CD4-positive, alpha-beta memory T cell (primary cell): Measurements from ENCODE around the gene SDR9C7. TPM values are rescaled to one million over a fixed set of nuclear protein-coding genes. Genes with fewer than 3 reads are reported as not detected.
"Not testable (repeated sequence)": the region's sequence is repeated elsewhere in the genome, so short reads cannot be mapped to it uniquely, and the experiment has no call there.

ENCODE experiments used
- CTCF ChIA-PET: fragments of 350-600 bp; sonication (Branson Sonifier 250); formaldehyde crosslinking; loops from one replicate; lab custom pipeline; 2021; ENCODE audit warnings: inconsistent platforms; ENCODE audit not compliant: partially characterized antibody; lab: Charles Lee
- POLR2A ChIA-PET: fragments of 350-600 bp; sonication (Branson Sonifier 250); formaldehyde crosslinking; loops from one replicate; lab custom pipeline; 2021; ENCODE audit not compliant: partially characterized antibody; lab: Charles Lee
- DNase-seq, 5 donors: peaks; one replicate each; pipeline versions ENCODE4 v3.0.0 to v3.0.0-alpha.2; 2020 to 2022; ENCODE audit warnings: mixed read lengths in 1 of 5
- H3K27ac ChIP-seq: one replicate; pipeline ENCODE4 v1.7.0; 2013; ENCODE audit warnings: low read depth, low read length
- H3K27me3 ChIP-seq: 2 replicates; pipeline ENCODE4 v1.7.0; 2013; ENCODE audit warnings: mild to moderate bottlenecking, low read length, moderate library complexity; ENCODE audit not compliant: insufficient read depth
- H3K36me3 ChIP-seq: 2 replicates; pipeline ENCODE4 v1.7.0; 2013; ENCODE audit warnings: mild to moderate bottlenecking, low read length, moderate library complexity; ENCODE audit not compliant: insufficient read depth
- H3K4me1 ChIP-seq: 2 replicates; pipeline ENCODE4 v1.7.0; 2013; ENCODE audit warnings: mild to moderate bottlenecking, low read length, moderate library complexity; ENCODE audit not compliant: insufficient read depth
- H3K4me3 ChIP-seq, 2 donors: one replicate each; pipeline ENCODE4 v1.7.0; 2013; ENCODE audit warnings: low read length in 2 of 2, mild to moderate bottlenecking in 1 of 2
- H3K9me3 ChIP-seq, 2 donors: one replicate each; pipeline ENCODE4 v1.7.0; 2013; ENCODE audit warnings: low read length in 2 of 2, control low read depth in 1 of 2; ENCODE audit not compliant: control insufficient read depth in 1 of 2
- H3K27ac Mint-ChIP-seq, 7 donors: one replicate each; pipeline ENCODE4 v1.8.0; 2020 to 2021; ENCODE audit warnings: mixed read lengths in 7 of 7, mild to moderate bottlenecking in 6 of 7, inconsistent platforms in 3 of 7, moderate library complexity in 3 of 7
- H3K27me3 Mint-ChIP-seq, 2 donors: one replicate each; pipeline ENCODE4 v1.8.0; 2020 to 2021; ENCODE audit warnings: mixed read lengths in 2 of 2
- H3K36me3 Mint-ChIP-seq, 2 donors: one replicate each; pipeline ENCODE4 v1.8.0; 2020 to 2021; ENCODE audit warnings: mixed read lengths in 2 of 2, inconsistent platforms in 1 of 2, mild to moderate bottlenecking in 1 of 2
- H3K4me1 Mint-ChIP-seq, 4 donors: one replicate each; pipeline ENCODE4 v1.8.0; 2020 to 2021; ENCODE audit warnings: mixed read lengths in 4 of 4, mild to moderate bottlenecking in 1 of 4
- H3K4me3 Mint-ChIP-seq, 8 donors: one replicate each; pipeline ENCODE4 v1.8.0; 2020 to 2021; ENCODE audit warnings: mixed read lengths in 8 of 8, mild to moderate bottlenecking in 7 of 8, moderate library complexity in 6 of 8, inconsistent platforms in 3 of 8
- H3K9me3 Mint-ChIP-seq, 8 donors: one replicate each; pipeline ENCODE4 v1.8.0; 2020 to 2021; ENCODE audit warnings: mixed read lengths in 8 of 8, mild to moderate bottlenecking in 5 of 8, inconsistent platforms in 3 of 8, moderate library complexity in 1 of 8
- intact Hi-C: fragments of 100-400 bp; cut with micrococcal nuclease; formaldehyde crosslinking; loops from one replicate; pipeline ENCODE4 v1.15.1; 2023
- polyA plus RNA-seq, 2 donors: library from polyadenylated mRNA; unstranded; fragments of 300-500 nt; fragmentation: Illumina TruSeq; gene quantifications; one replicate each; pipeline ENCODE4 v1.2.3, GENCODE V29; 2021
- total RNA-seq, 2 experiments: library from RNA; stranded (reverse); gene quantifications; one replicate each; pipeline ENCODE4 v1.2.3, GENCODE V29; 2021

SDR9C7 gene
- total and polyA plus RNA-seq, 4 experiments from 2014 or later: not detected

DNA sequence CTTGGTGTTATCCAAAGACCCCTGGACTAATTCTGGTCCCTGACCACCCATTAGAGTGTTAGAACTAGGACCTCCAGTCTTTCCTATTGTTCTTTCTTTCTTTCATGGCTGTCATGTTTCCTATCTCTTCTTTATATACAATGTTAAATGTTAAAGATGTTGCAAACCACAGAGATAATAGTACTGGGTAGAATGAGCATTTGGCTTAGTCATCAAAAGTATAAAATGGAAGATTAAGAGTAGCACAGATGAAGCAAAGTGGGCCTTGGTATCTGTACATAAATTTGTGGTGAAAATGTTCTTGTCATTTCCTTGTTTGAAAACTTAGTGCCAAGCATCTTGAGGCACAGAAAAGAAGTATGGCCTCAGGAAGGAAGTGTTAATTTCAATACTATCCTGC, 32.9 kb downstream of the SDR9C7 start:
- H3K4me1 ChIP-seq, H3K27ac Mint-ChIP-seq, H3K36me3 Mint-ChIP-seq, H3K4me3 ChIP-seq, H3K4me1 Mint-ChIP-seq, H3K27ac ChIP-seq, H3K27me3 ChIP-seq, CTCF ChIA-PET, POLR2A ChIA-PET, H3K4me3 Mint-ChIP-seq, H3K36me3 ChIP-seq, intact Hi-C loops, DNase-seq: not testable (repeated sequence)
- H3K9me3 ChIP-seq: peaks cover 6 to 21% of the 10 kb centered on the region in 2 donors
- Mint-ChIP-seq H3K27me3 (peaks cover 8 to 16% of the 10 kb centered on the region in 2 donors), H3K9me3 (peaks cover 2 to 60% (median 39%) of the 10 kb centered on the region in 8 donors)

DNA sequence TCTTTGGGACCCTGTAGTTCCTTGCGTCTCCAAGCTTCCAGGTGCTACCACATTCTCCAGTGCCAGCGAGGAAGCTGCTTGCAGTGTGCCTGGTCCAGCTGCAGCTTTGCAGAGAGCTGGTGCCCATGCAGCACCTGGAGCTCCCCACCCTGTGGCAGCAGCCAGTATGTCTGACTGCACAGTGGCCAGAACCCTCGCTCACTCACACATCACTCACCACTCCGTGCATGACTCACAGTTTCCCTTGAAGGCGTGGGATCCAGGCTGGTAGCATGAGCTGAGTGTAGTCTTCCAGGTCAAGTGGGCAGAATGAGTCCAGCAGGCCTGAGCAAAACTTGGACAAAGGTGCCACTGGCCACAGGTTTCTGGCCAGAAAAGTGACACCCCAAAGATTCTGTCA, 33.6 kb downstream of the SDR9C7 start:
- Mint-ChIP-seq H3K4me3 (no peak overlapping the region), H3K4me1 (no peaks in the 10 kb centered on the region), H3K9me3 (peaks cover 2 to 60% (median 39%) of the 10 kb centered on the region in 8 donors), H3K27ac (no peak overlapping the region), H3K27me3 (peaks cover 11 to 16% of the 10 kb centered on the region in 2 donors), H3K36me3 (peaks cover 7% of the 10 kb centered on the region in 2 donors)
- POLR2A ChIA-PET: no interaction called here
- CTCF ChIA-PET: no interaction called here
- peaks cover 6 to 21% of the 10 kb centered on the region in 2 donors for H3K9me3 ChIP-seq
- no peak for DNase-seq
- no peaks in the 10 kb centered on the region for H3K36me3 ChIP-seq
- H3K27ac ChIP-seq: no peak overlapping the region
- H3K27me3 ChIP-seq: no peaks in the 10 kb centered on the region
- no peak overlapping the region for H3K4me3 ChIP-seq
- intact Hi-C loops: no loop called here
- H3K4me1 ChIP-seq: no peaks in the 10 kb centered on the region

DNA sequence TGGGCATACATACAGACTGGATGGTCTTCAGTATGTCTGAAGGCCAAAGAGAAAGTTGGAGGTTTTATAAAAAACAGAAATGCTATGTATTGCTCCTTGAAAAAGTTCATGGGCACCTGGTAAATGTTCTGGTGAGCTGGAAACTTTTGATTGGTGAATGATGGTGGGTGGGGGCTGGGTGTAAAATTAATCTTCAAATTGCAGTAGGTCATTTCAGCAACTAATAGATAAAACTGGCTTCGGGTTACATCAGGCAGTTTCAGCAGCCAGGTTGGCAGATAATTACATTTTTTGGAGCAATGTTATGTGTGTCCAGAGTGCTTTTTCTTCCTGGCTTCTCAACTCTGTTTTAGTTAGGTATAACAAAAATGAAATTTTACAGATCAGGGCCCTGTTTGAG, 35.3 kb downstream of the SDR9C7 start:
- H3K9me3 ChIP-seq: peaks cover 6 to 21% of the 10 kb centered on the region in 2 donors

DNA sequence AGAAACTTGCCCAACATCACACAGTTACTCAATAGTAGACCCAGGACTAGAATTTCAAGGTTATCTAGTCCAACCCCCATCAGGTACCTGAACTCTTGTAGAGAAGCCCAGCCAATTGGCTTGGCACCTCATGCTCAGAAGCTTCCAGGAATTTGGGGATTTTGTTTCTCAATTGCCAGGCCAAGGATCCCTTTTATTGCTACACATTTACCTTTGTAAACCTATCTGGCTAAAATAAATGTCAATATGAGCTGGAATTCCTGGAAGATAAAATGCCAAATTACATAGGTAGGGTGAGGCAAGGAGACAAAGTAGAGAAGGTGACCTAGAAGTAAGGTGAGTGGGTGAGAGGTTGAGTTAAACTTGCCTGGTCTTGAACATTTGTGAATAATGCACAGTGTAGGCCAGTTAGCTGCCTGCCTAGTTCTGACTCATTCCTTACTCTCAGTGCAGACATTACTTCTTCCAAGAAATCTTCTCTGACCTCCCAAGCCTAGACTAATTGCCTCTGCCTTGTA, 36.3 kb downstream of the SDR9C7 start:
- no peaks in the 10 kb centered on the region for H3K27me3 ChIP-seq
- CTCF ChIA-PET: no interaction called here
- Mint-ChIP-seq H3K9me3 (peaks cover 2 to 49% (median 36%) of the 10 kb centered on the region in 8 donors), H3K27ac (no peak overlapping the region), H3K4me3 (no peak overlapping the region), H3K27me3 (peaks cover 8 to 17% of the 10 kb centered on the region in 2 donors), H3K4me1 (no peaks in the 10 kb centered on the region), H3K36me3 (peaks cover 6 to 7% of the 10 kb centered on the region in 2 donors)
- H3K27ac ChIP-seq: no peak overlapping the region
- no peak overlapping the region for H3K4me3 ChIP-seq
- peaks cover 6 to 21% of the 10 kb centered on the region in 2 donors for H3K9me3 ChIP-seq
- no peaks in the 10 kb centered on the region for H3K36me3 ChIP-seq
- H3K4me1 ChIP-seq: no peaks in the 10 kb centered on the region
- intact Hi-C loops: no loop called here
- DNase-seq: no peak
- POLR2A ChIA-PET: no interaction called here

More for the DNA sequence above, 35.3 kb downstream of the SDR9C7 start:
- DNase-seq: no peak
- Mint-ChIP-seq H3K27me3 (peaks cover 8 to 17% of the 10 kb centered on the region in 2 donors), H3K9me3 (peaks cover 2 to 55% (median 36%) of the 10 kb centered on the region in 8 donors), H3K4me3 (no peak overlapping the region), H3K36me3 (peaks cover 7% of the 10 kb centered on the region in 2 donors), H3K4me1 (no peaks in the 10 kb centered on the region), H3K27ac (no peak overlapping the region)
- Histone ChIP-seq H3K27ac (no peak overlapping the region), H3K4me3 (no peak overlapping the region), H3K36me3 (no peaks in the 10 kb centered on the region), H3K4me1 (no peaks in the 10 kb centered on the region), H3K27me3 (no peaks in the 10 kb centered on the region)
- CTCF ChIA-PET: no interaction called here
- intact Hi-C loops: no loop called here
- POLR2A ChIA-PET: no interaction called here

DNA sequence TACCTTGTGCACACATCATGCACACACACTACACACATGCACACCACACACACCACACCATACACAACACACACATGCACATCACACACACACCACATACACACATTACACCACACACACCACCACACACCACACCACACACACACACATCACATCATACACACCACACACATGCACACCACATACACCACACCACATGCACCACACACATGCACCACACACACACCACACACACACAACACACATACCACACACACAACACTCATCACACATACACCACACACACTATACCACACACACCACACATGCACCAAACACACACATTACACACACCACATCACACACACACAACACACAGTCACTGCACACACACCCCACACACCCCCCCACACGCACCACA, 38.1 kb downstream of the SDR9C7 start:
- H3K4me3 Mint-ChIP-seq: no peak overlapping the region
- no peak overlapping the region for H3K27ac Mint-ChIP-seq
- peaks cover 0 to 2% of the 10 kb centered on the region in 2 donors for H3K36me3 Mint-ChIP-seq
- no peak overlapping the region for H3K4me3 ChIP-seq
- H3K4me1 ChIP-seq: no peaks in the 10 kb centered on the region
- POLR2A ChIA-PET: no interaction called here
- no peaks in the 10 kb centered on the region for H3K36me3 ChIP-seq
- intact Hi-C loops: no loop called here
- H3K9me3 ChIP-seq: peaks cover 5 to 10% of the 10 kb centered on the region in 2 donors
- no peak for DNase-seq
- peaks cover 0 to 38% (median 25%) of the 10 kb centered on the region in 8 donors for H3K9me3 Mint-ChIP-seq
- CTCF ChIA-PET: no interaction called here
- H3K27me3 Mint-ChIP-seq: peaks cover 10 to 12% of the 10 kb centered on the region in 2 donors
- no peaks in the 10 kb centered on the region for H3K27me3 ChIP-seq
- no peak overlapping the region for H3K27ac ChIP-seq
- H3K4me1 Mint-ChIP-seq: no peaks in the 10 kb centered on the region

DNA sequence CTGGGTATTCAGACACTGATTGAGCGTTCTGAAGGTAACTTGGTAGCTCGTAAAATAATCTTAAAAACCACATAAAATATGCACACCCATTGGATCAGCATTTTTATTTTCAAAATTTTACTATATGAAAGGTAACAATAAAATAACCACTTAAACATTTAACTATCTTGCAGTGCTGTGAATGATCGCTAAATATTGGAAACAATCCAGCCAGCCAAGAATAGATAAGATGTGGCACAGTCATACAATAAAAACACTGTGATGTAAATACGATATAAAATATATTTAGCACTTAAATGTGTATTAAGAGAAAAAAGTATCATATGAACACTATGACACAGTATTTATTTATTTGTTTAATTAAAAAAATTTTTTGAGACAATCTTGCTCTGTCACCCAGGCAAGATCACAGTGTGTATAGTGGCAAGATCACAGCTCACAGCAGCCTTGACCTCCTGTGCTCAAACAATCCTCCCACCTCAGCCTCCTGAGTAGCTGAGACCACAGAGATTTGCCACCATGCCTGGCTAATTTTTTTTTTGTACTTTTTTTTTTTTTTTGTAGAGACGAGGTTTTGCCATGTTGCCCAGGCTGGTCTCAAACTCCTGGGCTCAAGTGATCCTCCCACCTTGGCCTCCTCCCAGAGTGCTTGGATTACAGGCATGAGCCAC, 39.4 kb downstream of the SDR9C7 start:
- Histone ChIP-seq H3K36me3 (no peaks in the 10 kb centered on the region), H3K27ac (no peak overlapping the region), H3K4me1 (no peaks in the 10 kb centered on the region), H3K4me3 (no peak overlapping the region), H3K27me3 (no peaks in the 10 kb centered on the region), H3K9me3 (no peaks in the 10 kb centered on the region)
- no peak for DNase-seq
- Mint-ChIP-seq H3K27me3 (peaks cover 12 to 20% of the 10 kb centered on the region in 2 donors), H3K9me3 (peaks cover 0 to 33% (median 15%) of the 10 kb centered on the region in 8 donors), H3K36me3 (peaks cover 0 to 2% of the 10 kb centered on the region in 2 donors), H3K27ac (no peak overlapping the region), H3K4me1 (no peaks in the 10 kb centered on the region), H3K4me3 (no peak overlapping the region)
- CTCF ChIA-PET: no interaction called here
- POLR2A ChIA-PET: no interaction called here
- intact Hi-C loops: no loop called here

DNA sequence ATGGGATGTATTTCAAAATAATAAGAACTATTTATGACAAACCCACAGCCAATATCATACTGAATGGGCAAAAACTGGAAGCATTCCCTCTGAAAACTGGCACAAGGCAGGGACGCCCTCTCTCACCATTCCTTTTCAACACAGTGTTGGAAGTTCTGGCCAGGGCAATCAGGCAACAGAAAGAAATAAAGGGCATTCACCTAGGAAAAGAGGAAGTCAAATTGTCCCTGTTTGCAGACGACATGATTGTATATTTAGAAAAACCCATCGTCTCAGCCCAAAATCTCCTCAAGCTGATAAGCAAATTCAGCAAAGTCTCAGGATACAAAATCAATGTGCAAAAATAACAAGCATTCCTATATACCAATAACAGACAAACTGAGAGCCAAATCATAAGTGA, 42.3 kb downstream of the SDR9C7 start:
- H3K9me3 ChIP-seq, H3K4me3 ChIP-seq, H3K4me1 ChIP-seq, CTCF ChIA-PET, POLR2A ChIA-PET, H3K36me3 ChIP-seq, H3K36me3 Mint-ChIP-seq, H3K27ac ChIP-seq, H3K4me1 Mint-ChIP-seq, intact Hi-C loops, H3K27ac Mint-ChIP-seq, H3K27me3 ChIP-seq, DNase-seq, H3K4me3 Mint-ChIP-seq: not testable (repeated sequence)
- peaks cover 22 to 26% of the 10 kb centered on the region in 2 donors for H3K27me3 Mint-ChIP-seq
- H3K9me3 Mint-ChIP-seq: peaks cover 0 to 20% (median 8%) of the 10 kb centered on the region in 8 donors
